ENCODE results near the gene LRRC14B. TPM values are rescaled to one million over a fixed set of nuclear protein-coding genes. Genes with fewer than 3 reads are reported as not detected.

Gene LRRC14B
- not detected for polyA plus RNA-seq (2012; ENCODE audit: missing spikeins)

- DNase-seq (ENCODE audit: insufficient read length) = no peak
- TF ChIP-seq TAF1 (IDR thresholded peaks at IDR 0.05; ENCODE audit: borderline replicate concordance, low read depth, low read length) = no peak
- TF ChIP-seq POLR2AphosphoS5 (IDR thresholded peaks at IDR 0.05; ENCODE audit: low read depth, low read length) = no peak
- TF ChIP-seq POLR2A (IDR thresholded peaks at IDR 0.05; ENCODE audit: low read depth, low read length) = no peak
- FAIRE-seq = no peak
These were observed at the start of gene LRRC14B for GRCh38 chr5:191036-191948. Gene LRRC14B (plus strand): TSS chr5:191495. CDS start chr5:191539, 44 bp downstream.

GRCh38 chr5:141761-142160 is 49.5 kb upstream of the LRRC14B start:
- TF ChIP-seq TAF1 (IDR thresholded peaks at IDR 0.05; ENCODE audit: borderline replicate concordance, low read depth, low read length) (no peak), POLR2AphosphoS5 (IDR thresholded peaks at IDR 0.05; ENCODE audit: low read depth, low read length) (no peak)
- DNase-seq (ENCODE audit: insufficient read length) (no peak), FAIRE-seq (no peak)

- FAIRE-seq (no peak), DNase-seq (ENCODE audit: insufficient read length) (no peak)
- no peak for TF ChIP-seq POLR2AphosphoS5 (IDR thresholded peaks at IDR 0.05; ENCODE audit: low read depth, low read length)
- no peak for TF ChIP-seq POLR2A (IDR thresholded peaks at IDR 0.05; ENCODE audit: low read depth, low read length)
- no peak for TF ChIP-seq TAF1 (IDR thresholded peaks at IDR 0.05; ENCODE audit: borderline replicate concordance, low read depth, low read length)
These were observed 49.0 kb upstream of the LRRC14B start for GRCh38 chr5:142246-142810.

- TF ChIP-seq POLR2A (IDR thresholded peaks at IDR 0.05; ENCODE audit: low read depth, low read length) (no peak), TAF1 (IDR thresholded peaks at IDR 0.05; ENCODE audit: borderline replicate concordance, low read depth, low read length) (no peak), POLR2AphosphoS5 (IDR thresholded peaks at IDR 0.05; ENCODE audit: low read depth, low read length) (no peak)
- FAIRE-seq = no peak
These were observed 48.3 kb upstream of the LRRC14B start for GRCh38 chr5:143041-143440.

GRCh38 chr5:144941-145340 is 46.4 kb upstream of the LRRC14B start:
- DNase-seq (ENCODE audit: insufficient read length) (no peak), FAIRE-seq (no peak)
- TF ChIP-seq POLR2AphosphoS5 (IDR thresholded peaks at IDR 0.05; ENCODE audit: low read depth, low read length) (no peak), TAF1 (IDR thresholded peaks at IDR 0.05; ENCODE audit: borderline replicate concordance, low read depth, low read length) (no peak), POLR2A (IDR thresholded peaks at IDR 0.05; ENCODE audit: low read depth, low read length) (no peak)

More at GRCh38 chr5:143041-143440, 48.3 kb upstream of the LRRC14B start:
- DNase-seq (ENCODE audit: insufficient read length) = no peak

GRCh38 chr5:145585-146323 is 45.5 kb upstream of the LRRC14B start:
- TF ChIP-seq POLR2AphosphoS5 (IDR thresholded peaks at IDR 0.05; ENCODE audit: low read depth, low read length) = no peak
- no peak for TF ChIP-seq TAF1 (IDR thresholded peaks at IDR 0.05; ENCODE audit: borderline replicate concordance, low read depth, low read length)
- TF ChIP-seq POLR2A (IDR thresholded peaks at IDR 0.05; ENCODE audit: low read depth, low read length) = no peak
- no peak for FAIRE-seq
- no peak for DNase-seq (ENCODE audit: insufficient read length)

GRCh38 chr5:147751-148150 is 43.5 kb upstream of the LRRC14B start:
- no peak for TF ChIP-seq POLR2A (IDR thresholded peaks at IDR 0.05; ENCODE audit: low read depth, low read length)
- no peak for TF ChIP-seq TAF1 (IDR thresholded peaks at IDR 0.05; ENCODE audit: borderline replicate concordance, low read depth, low read length)
- no peak for TF ChIP-seq POLR2AphosphoS5 (IDR thresholded peaks at IDR 0.05; ENCODE audit: low read depth, low read length)
- FAIRE-seq = no peak

GRCh38 chr5:149745-150485 is 41.4 kb upstream of the LRRC14B start:
- TF ChIP-seq TAF1 (IDR thresholded peaks at IDR 0.05; ENCODE audit: borderline replicate concordance, low read depth, low read length) (no peak), POLR2A (IDR thresholded peaks at IDR 0.05; ENCODE audit: low read depth, low read length) (no peak), POLR2AphosphoS5 (IDR thresholded peaks at IDR 0.05; ENCODE audit: low read depth, low read length) (no peak)
- DNase-seq (ENCODE audit: insufficient read length) (no peak), FAIRE-seq (no peak)

More at GRCh38 chr5:147751-148150, 43.5 kb upstream of the LRRC14B start:
- no peak for DNase-seq (ENCODE audit: insufficient read length)

DNA sequence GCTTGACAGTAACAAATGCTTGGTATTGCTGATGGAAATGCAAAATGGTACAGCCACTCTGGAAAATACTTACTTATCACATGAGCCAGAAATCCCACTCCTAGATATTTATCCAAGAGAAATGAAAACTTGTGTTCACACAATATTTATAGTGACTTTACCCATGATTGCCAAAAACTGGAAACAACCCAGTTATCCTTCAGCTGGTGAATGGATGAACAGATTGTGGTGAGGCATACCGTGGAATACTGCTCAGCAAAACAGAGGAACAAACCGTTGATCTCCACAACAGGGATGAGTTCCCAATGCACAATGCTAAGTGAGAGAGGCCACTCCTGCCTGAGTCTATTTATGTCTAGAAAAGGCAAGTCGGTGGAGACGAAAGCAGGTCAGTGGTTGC is 40.5 kb upstream of the LRRC14B start:
- no peak for TF ChIP-seq POLR2A (IDR thresholded peaks at IDR 0.05; ENCODE audit: low read depth, low read length)
- no peak for TF ChIP-seq POLR2AphosphoS5 (IDR thresholded peaks at IDR 0.05; ENCODE audit: low read depth, low read length)
- TF ChIP-seq TAF1 (IDR thresholded peaks at IDR 0.05; ENCODE audit: borderline replicate concordance, low read depth, low read length) = no peak
- FAIRE-seq (no peak), DNase-seq (ENCODE audit: insufficient read length) (no peak)

- FAIRE-seq (no peak), DNase-seq (ENCODE audit: insufficient read length) (no peak)
- TF ChIP-seq POLR2AphosphoS5 (IDR thresholded peaks at IDR 0.05; ENCODE audit: low read depth, low read length) (no peak), POLR2A (IDR thresholded peaks at IDR 0.05; ENCODE audit: low read depth, low read length) (no peak), TAF1 (IDR thresholded peaks at IDR 0.05; ENCODE audit: borderline replicate concordance, low read depth, low read length) (no peak)
These were observed 39.2 kb upstream of the LRRC14B start for GRCh38 chr5:152077-152476.

GRCh38 chr5:153256-153655 is 38.0 kb upstream of the LRRC14B start:
- FAIRE-seq = no peak
- DNase-seq (ENCODE audit: insufficient read length) = no peak
- TF ChIP-seq POLR2AphosphoS5 (IDR thresholded peaks at IDR 0.05; ENCODE audit: low read depth, low read length) (no peak), TAF1 (IDR thresholded peaks at IDR 0.05; ENCODE audit: borderline replicate concordance, low read depth, low read length) (no peak), POLR2A (IDR thresholded peaks at IDR 0.05; ENCODE audit: low read depth, low read length) (no peak)
